Endothelial cell (in vitro differentiated cells): ENCODE measurements around the gene CNPPD1. TPM values are rescaled to one million over a fixed set of nuclear protein-coding genes. Genes with fewer than 3 reads are reported as not detected.

Experiments used
- DNase-seq: peaks from one replicate; pipeline ENCODE4 v3.0.0; 2021; ENCODE audit warnings: low spot score
- H3K27ac Mint-ChIP-seq: one replicate; pipeline ENCODE4 v1.8.0; 2021; ENCODE audit warnings: mixed read lengths, inconsistent platforms; ENCODE audit not compliant: unreplicated experiment
- H3K27me3 Mint-ChIP-seq: one replicate; pipeline ENCODE4 v1.8.0; 2021; ENCODE audit warnings: mild to moderate bottlenecking, moderate library complexity, mixed read lengths, inconsistent platforms; ENCODE audit not compliant: unreplicated experiment
- H3K36me3 Mint-ChIP-seq: one replicate; pipeline ENCODE4 v1.8.0; 2021; ENCODE audit warnings: mild to moderate bottlenecking, low read depth, mixed read lengths, inconsistent platforms; ENCODE audit not compliant: unreplicated experiment
- H3K4me1 Mint-ChIP-seq: one replicate; pipeline ENCODE4 v1.8.0; 2021; ENCODE audit warnings: mild to moderate bottlenecking, mixed read lengths, inconsistent platforms; ENCODE audit not compliant: unreplicated experiment
- H3K4me3 Mint-ChIP-seq: one replicate; pipeline ENCODE4 v1.8.0; 2021; ENCODE audit warnings: mild to moderate bottlenecking, mixed read lengths, inconsistent platforms; ENCODE audit not compliant: unreplicated experiment
- H3K9me3 Mint-ChIP-seq: one replicate; pipeline ENCODE4 v1.8.0; 2021; ENCODE audit warnings: mixed read lengths, inconsistent platforms; ENCODE audit not compliant: unreplicated experiment
- CTCF ChIP-seq: fragments of 200-600 bp; sonication (generic); IDR thresholded peaks from one replicate; pipeline ENCODE4 v1.5.0; 2021; ENCODE audit warnings: antibody characterized with exemption; ENCODE audit not compliant: unreplicated experiment
- total RNA-seq: library from RNA; stranded (reverse); fragmentation: NEBNext Ultra II Directional; extraction: Animal tissue kit (Norgen Biotek cat#: 25700); gene quantifications from one replicate; pipeline ENCODE4 v1.2.1, GENCODE V29; 2021; ENCODE audit not compliant: unreplicated experiment

CNPPD1 gene
- total RNA-seq, 1 donor from 2014 or later, result 47.1 TPM

GRCh38 chr2:219174801-219175200 lies 1.9 kb downstream of the CNPPD1 start:
- Mint-ChIP-seq H3K36me3 (peaks cover 40% of the 10 kb centered on the region), H3K9me3 (no peaks in the 10 kb centered on the region), H3K4me3 (peak overlapping the region; percentile 80), H3K27ac (no peak overlapping the region), H3K27me3 (peaks cover 22% of the 10 kb centered on the region), H3K4me1 (peaks cover 38% of the 10 kb centered on the region)
- DNase-seq, result no peak
- no peak for TF ChIP-seq CTCF

- Mint-ChIP-seq H3K27ac (peak overlapping the region; percentile 13), H3K9me3 (no peaks in the 10 kb centered on the region), H3K36me3 (peaks cover 36% of the 10 kb centered on the region), H3K4me3 (peak overlapping the region; percentile 80), H3K4me1 (peaks cover 35% of the 10 kb centered on the region), H3K27me3 (peaks cover 20% of the 10 kb centered on the region)
- TF ChIP-seq CTCF, result no peak
- DNase-seq, result no peak
These were observed 2.6 kb downstream of the CNPPD1 start for GRCh38 chr2:219174146-219174545.

GRCh38 chr2:219173176-219173575 lies 3.5 kb downstream of the CNPPD1 start:
- H3K4me1 Mint-ChIP-seq, result peaks cover 31% of the 10 kb centered on the region
- no peak for DNase-seq
- H3K4me3 Mint-ChIP-seq, result no peak overlapping the region
- H3K27ac Mint-ChIP-seq, result no peak overlapping the region
- peaks cover 32% of the 10 kb centered on the region for H3K36me3 Mint-ChIP-seq
- peaks cover 16% of the 10 kb centered on the region for H3K27me3 Mint-ChIP-seq
- no peak for TF ChIP-seq CTCF
- no peaks in the 10 kb centered on the region for H3K9me3 Mint-ChIP-seq

- no peaks in the 10 kb centered on the region for H3K9me3 Mint-ChIP-seq
- no peak overlapping the region for H3K4me3 Mint-ChIP-seq
- peaks cover 31% of the 10 kb centered on the region for H3K4me1 Mint-ChIP-seq
- DNase-seq, result no peak
- peaks cover 17% of the 10 kb centered on the region for H3K27me3 Mint-ChIP-seq
- no peak for TF ChIP-seq CTCF
- H3K27ac Mint-ChIP-seq, result peak overlapping the region; percentile 36
- H3K36me3 Mint-ChIP-seq, result peaks cover 35% of the 10 kb centered on the region
These were observed 4.2 kb downstream of the CNPPD1 start for GRCh38 chr2:219172231-219173154.

GRCh38 chr2:219171231-219171651 lies 5.5 kb downstream of the CNPPD1 start:
- H3K27me3 Mint-ChIP-seq, result peaks cover 16% of the 10 kb centered on the region
- H3K4me3 Mint-ChIP-seq, result peak overlapping the region; percentile 31

More at GRCh38 chr2:219171231-219171651, 5.5 kb downstream of the CNPPD1 start:
- Mint-ChIP-seq H3K27ac (peak overlapping the region; percentile 67), H3K4me1 (peaks cover 30% of the 10 kb centered on the region), H3K9me3 (no peaks in the 10 kb centered on the region), H3K36me3 (peaks cover 30% of the 10 kb centered on the region)
- TF ChIP-seq CTCF, result peak; percentile 88
- DNase-seq, result peak; percentile 63
